ENCODE results near the gene NRP2. TPM values are rescaled to one million over a fixed set of nuclear protein-coding genes. Genes with fewer than 3 reads are reported as not detected.

Gene NRP2
- total and polyA plus RNA-seq, 2 donors (not counting 1 experiment from before 2014, with no cell fraction given), result 16.6 to 28.7 TPM

GRCh38 chr2:205778356-205778755 lies 96.1 kb downstream of the NRP2 start:
- no peaks in the 10 kb centered on the region for H3K9me3 ChIP-seq (ENCODE audit: control insufficient read depth, insufficient read depth, low read depth, low read length)
- no peak overlapping the region for H3K4me2 ChIP-seq (ENCODE audit: extremely low read depth, insufficient read depth, low read length)
- H4K20me1 ChIP-seq (ENCODE audit: control insufficient read depth, extremely low read depth, insufficient read depth, low read length), result no peaks in the 10 kb centered on the region
- no peak overlapping the region for H2AFZ ChIP-seq (ENCODE audit: low read length)
- no peak overlapping the region for H3K4me3 ChIP-seq (replicated peaks in 1 of 4; ENCODE audit: control extremely low read depth in 1 of 4, insufficient read depth in 1 of 4, low read depth in 3 of 4, low read length in 4 of 4)
- H3K9ac ChIP-seq (ENCODE audit: insufficient read depth, low read length), result no peak overlapping the region
- H3K27me3 ChIP-seq (ENCODE audit: control insufficient read depth, insufficient read depth, low read length), result no peaks in the 10 kb centered on the region
- no peak for TF ChIP-seq EZH2 (IDR thresholded peaks at IDR 0.05; ENCODE audit: low read length, missing control alignments)
- no peak for TF ChIP-seq CTCF (conservative IDR thresholded peaks at IDR 0.05 in 1 of 2, IDR thresholded peaks at IDR 0.05 in 1 of 2; ENCODE audit: low read depth in 1 of 2, low read length in 2 of 2)
- H3K79me2 ChIP-seq (ENCODE audit: control insufficient read depth, insufficient read depth, low read length), result no peaks in the 10 kb centered on the region
- no peak overlapping the region for H3K27ac ChIP-seq (ENCODE audit: insufficient read depth, low read length)
- no peaks in the 10 kb centered on the region for H3K4me1 ChIP-seq (ENCODE audit: control insufficient read depth, extremely low read depth, insufficient read depth, low read length)
- no peaks in the 10 kb centered on the region for H3K36me3 ChIP-seq (ENCODE audit: control insufficient read depth, insufficient read depth, low read length)
- DNase-seq (ENCODE audit: low read depth in 2 of 2), result no peak

GRCh38 chr2:205780645-205781044 lies 98.3 kb downstream of the NRP2 start:
- TF ChIP-seq EZH2 (IDR thresholded peaks at IDR 0.05; ENCODE audit: low read length, missing control alignments), result no peak
- no peak for TF ChIP-seq CTCF (conservative IDR thresholded peaks at IDR 0.05 in 1 of 2, IDR thresholded peaks at IDR 0.05 in 1 of 2; ENCODE audit: low read depth in 1 of 2, low read length in 2 of 2)
- DNase-seq (ENCODE audit: low read depth in 2 of 2), result no peak
- Histone ChIP-seq H3K27ac (ENCODE audit: insufficient read depth, low read length) (no peak overlapping the region), H3K36me3 (ENCODE audit: control insufficient read depth, insufficient read depth, low read length) (no peaks in the 10 kb centered on the region), H3K27me3 (ENCODE audit: control insufficient read depth, insufficient read depth, low read length) (no peaks in the 10 kb centered on the region), H3K4me1 (ENCODE audit: control insufficient read depth, extremely low read depth, insufficient read depth, low read length) (no peaks in the 10 kb centered on the region), H3K9me3 (ENCODE audit: control insufficient read depth, insufficient read depth, low read depth, low read length) (no peaks in the 10 kb centered on the region), H3K4me2 (ENCODE audit: extremely low read depth, insufficient read depth, low read length) (no peak overlapping the region), H3K9ac (ENCODE audit: insufficient read depth, low read length) (no peak overlapping the region), H4K20me1 (ENCODE audit: control insufficient read depth, extremely low read depth, insufficient read depth, low read length) (no peaks in the 10 kb centered on the region), H3K4me3 (replicated peaks in 1 of 4; ENCODE audit: control extremely low read depth in 1 of 4, insufficient read depth in 1 of 4, low read depth in 3 of 4, low read length in 4 of 4) (no peak overlapping the region), H3K79me2 (ENCODE audit: control insufficient read depth, insufficient read depth, low read length) (no peaks in the 10 kb centered on the region), H2AFZ (ENCODE audit: low read length) (no peak overlapping the region)

GRCh38 chr2:205781244-205781931 lies 99.1 kb downstream of the NRP2 start:
- no peaks in the 10 kb centered on the region for H3K27me3 ChIP-seq (ENCODE audit: control insufficient read depth, insufficient read depth, low read length)
- H3K4me1 ChIP-seq (ENCODE audit: control insufficient read depth, extremely low read depth, insufficient read depth, low read length), result no peaks in the 10 kb centered on the region
- H3K9ac ChIP-seq (ENCODE audit: insufficient read depth, low read length), result no peak overlapping the region
- H3K4me3 ChIP-seq (replicated peaks in 1 of 4; ENCODE audit: control extremely low read depth in 1 of 4, insufficient read depth in 1 of 4, low read depth in 3 of 4, low read length in 4 of 4), result no peak overlapping the region
- no peak overlapping the region for H3K4me2 ChIP-seq (ENCODE audit: extremely low read depth, insufficient read depth, low read length)
- H3K79me2 ChIP-seq (ENCODE audit: control insufficient read depth, insufficient read depth, low read length), result no peaks in the 10 kb centered on the region
- TF ChIP-seq CTCF (conservative IDR thresholded peaks at IDR 0.05 in 1 of 2, IDR thresholded peaks at IDR 0.05 in 1 of 2; ENCODE audit: low read depth in 1 of 2, low read length in 2 of 2), result no peak
- TF ChIP-seq EZH2 (IDR thresholded peaks at IDR 0.05; ENCODE audit: low read length, missing control alignments), result no peak
- no peak overlapping the region for H2AFZ ChIP-seq (ENCODE audit: low read length)
- no peaks in the 10 kb centered on the region for H3K36me3 ChIP-seq (ENCODE audit: control insufficient read depth, insufficient read depth, low read length)
- no peak overlapping the region for H3K27ac ChIP-seq (ENCODE audit: insufficient read depth, low read length)
- H4K20me1 ChIP-seq (ENCODE audit: control insufficient read depth, extremely low read depth, insufficient read depth, low read length), result no peaks in the 10 kb centered on the region
- DNase-seq (ENCODE audit: low read depth in 2 of 2), result no peak
- H3K9me3 ChIP-seq (ENCODE audit: control insufficient read depth, insufficient read depth, low read depth, low read length), result no peaks in the 10 kb centered on the region

All from fibroblast of lung (primary cell).